Inflammatory macrophage treated with lipopolysaccharide for 1 hour (primary cell): ENCODE results near the gene ZNF57.
"Not testable (repeated sequence)": the region's sequence is repeated elsewhere in the genome, so short reads cannot be mapped to it uniquely, and the experiment has no call there.

Experiments used
- DNase-seq, 2 donors: peaks; one replicate each; pipeline ENCODE4 v3.0.0-alpha.2; 2020 to 2022

The ZNF57 gene

GRCh38 chr19:2902590-2903218, 2.0 kb downstream of the ZNF57 start:
- DNase-seq: no peak

- not testable (repeated sequence) for DNase-seq
These were observed 2.6 kb downstream of the ZNF57 start for GRCh38 chr19:2903326-2903725.

- no peak for DNase-seq
These were observed 5.3 kb downstream of the ZNF57 start for GRCh38 chr19:2905918-2906519.

- no peak for DNase-seq
These were observed 6.0 kb downstream of the ZNF57 start for GRCh38 chr19:2906631-2907195.

GRCh38 chr19:2912306-2912705, 11.6 kb downstream of the ZNF57 start:
- no peak for DNase-seq

GRCh38 chr19:2917275-2918184, 16.8 kb downstream of the ZNF57 start:
- no peak for DNase-seq

GRCh38 chr19:2922987-2923386, 22.3 kb downstream of the ZNF57 start:
- no peak for DNase-seq

- DNase-seq: no peak
These were observed 22.8 kb downstream of the ZNF57 start for GRCh38 chr19:2923510-2923909.

- DNase-seq: no peak
These were observed 25.8 kb downstream of the ZNF57 start for GRCh38 chr19:2926341-2927031.

GRCh38 chr19:2927032-2927430, 26.3 kb downstream of the ZNF57 start:
- DNase-seq: no peak

GRCh38 chr19:2933490-2933910, 32.8 kb downstream of the ZNF57 start:
- DNase-seq: no peak

- DNase-seq: not testable (repeated sequence)
These were observed 35.1 kb downstream of the ZNF57 start for GRCh38 chr19:2935863-2936262.

GRCh38 chr19:2942928-2943640, 42.4 kb downstream of the ZNF57 start:
- DNase-seq: no peak

GRCh38 chr19:2944403-2944774, 43.7 kb downstream of the ZNF57 start:
- DNase-seq: no peak

GRCh38 chr19:2944775-2945574, 44.2 kb downstream of the ZNF57 start, which contains the start of gene ZNF77:
Gene ZNF77 (minus strand): TSS chr19:2944971. CDS start chr19:2944840, 131 bp downstream.
- peak; percentile 98 to 100 for DNase-seq

- DNase-seq: no peak
These were observed 45.0 kb downstream of the ZNF57 start for GRCh38 chr19:2945575-2946184.

- peak in 1 of 2 donors; percentile 18 for DNase-seq
These were observed 49.2 kb downstream of the ZNF57 start for GRCh38 chr19:2949939-2950285.

- DNase-seq: peak; percentile 99 to 100
These were observed 49.8 kb downstream of the ZNF57 start for GRCh38 chr19:2950286-2951124.

GRCh38 chr19:2952953-2953481, 52.3 kb downstream of the ZNF57 start:
- DNase-seq: no peak

GRCh38 chr19:2957160-2957559, 56.4 kb downstream of the ZNF57 start:
- no peak for DNase-seq
